GM18508 (cell line): ENCODE measurements around the gene ACCS.

ENCODE experiments used
- ATAC-seq: cut with Tn5 transposase; IDR thresholded peaks from one replicate; pipeline ENCODE4 v1.9.1; 2021; ENCODE audit warnings: moderate number of reproducible peaks; ENCODE audit not compliant: insufficient read depth, unreplicated experiment

ACCS gene

DNA sequence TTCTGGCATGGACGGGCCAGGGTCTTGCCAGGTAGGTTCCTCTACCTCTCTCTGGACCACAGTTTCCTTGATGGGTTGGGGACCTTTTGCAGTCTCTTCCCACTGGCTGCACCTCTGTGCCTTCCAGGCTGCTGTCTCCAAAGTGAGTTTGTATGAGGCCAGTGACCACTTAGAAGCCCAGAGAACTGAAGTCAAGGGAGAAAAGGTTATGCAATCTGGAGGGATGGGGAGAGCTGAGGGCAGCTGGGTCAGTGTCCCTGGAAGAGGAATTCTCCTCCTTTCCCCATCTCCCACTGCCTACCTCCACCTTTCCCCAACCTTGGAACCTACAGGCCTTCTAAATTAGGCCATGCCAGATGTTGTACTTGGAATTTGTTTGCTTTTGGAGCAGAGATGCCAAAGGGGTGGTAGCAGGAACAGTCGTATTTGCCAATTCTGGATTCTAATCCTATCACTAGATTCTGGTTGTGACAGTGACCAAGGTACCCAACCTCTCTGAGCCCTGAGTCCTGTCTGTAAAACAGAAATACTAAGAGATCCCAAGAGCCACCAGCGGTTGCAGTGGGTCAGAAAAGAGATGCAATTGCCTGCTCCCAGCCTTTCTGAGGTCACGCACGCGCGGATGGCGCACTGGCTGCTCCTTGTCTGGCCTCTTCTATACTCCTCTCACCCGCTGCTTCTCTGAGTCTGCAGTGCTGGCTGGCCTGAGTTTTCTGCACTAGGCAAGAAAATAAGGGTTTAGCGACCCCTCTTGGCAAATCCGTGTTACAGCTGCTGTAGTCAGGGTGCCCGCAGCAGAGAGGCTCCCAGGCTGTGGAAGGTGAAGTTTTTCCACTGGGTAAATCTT lies 29.0 kb upstream of the ACCS start:
- no peak for ATAC-seq

GRCh38 chr11:44037658-44037998 lies 28.4 kb upstream of the ACCS start:
- no peak for ATAC-seq

GRCh38 chr11:44043157-44043556 lies 22.9 kb upstream of the ACCS start:
- no peak for ATAC-seq

GRCh38 chr11:44046182-44046581 lies 19.9 kb upstream of the ACCS start:
- no peak for ATAC-seq

- ATAC-seq = no peak
Measured at GRCh38 chr11:44047298-44047697, 18.8 kb upstream of the ACCS start.

DNA sequence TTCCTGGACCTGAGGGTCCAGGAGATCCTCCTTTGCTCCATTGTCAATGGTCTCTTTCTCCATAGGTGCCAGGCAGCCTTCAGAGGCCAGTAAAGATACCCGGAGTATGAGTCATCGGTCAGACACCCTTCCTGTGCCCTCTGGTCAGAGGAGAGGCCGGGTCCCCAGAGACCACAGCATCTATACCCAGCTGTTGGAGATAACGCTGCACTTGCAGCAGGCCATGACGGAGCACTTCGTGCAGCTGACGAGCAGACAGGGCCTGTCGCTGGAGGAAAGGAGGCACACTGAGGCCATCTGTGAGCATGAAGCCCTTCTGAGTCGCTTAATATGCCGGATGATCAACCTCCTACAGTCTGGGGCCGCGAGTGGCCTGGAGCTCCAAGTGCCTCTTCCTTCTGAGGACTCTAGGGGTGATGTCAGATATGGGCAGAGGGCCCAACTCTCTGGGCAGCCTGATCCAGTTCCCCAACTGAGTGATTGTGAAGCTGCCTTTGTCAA lies 18.1 kb upstream of the ACCS start, which contains the start of gene ACCSL:
ACCSL (plus strand) TSS at position 51 of the 501 bp plus-strand sequence; CDS start at position 107, 56 bp downstream.
- ATAC-seq = no peak

GRCh38 chr11:44049832-44050231 lies 16.2 kb upstream of the ACCS start:
- no peak for ATAC-seq

- ATAC-seq = no peak
Measured at GRCh38 chr11:44051171-44051570, 14.9 kb upstream of the ACCS start.

DNA sequence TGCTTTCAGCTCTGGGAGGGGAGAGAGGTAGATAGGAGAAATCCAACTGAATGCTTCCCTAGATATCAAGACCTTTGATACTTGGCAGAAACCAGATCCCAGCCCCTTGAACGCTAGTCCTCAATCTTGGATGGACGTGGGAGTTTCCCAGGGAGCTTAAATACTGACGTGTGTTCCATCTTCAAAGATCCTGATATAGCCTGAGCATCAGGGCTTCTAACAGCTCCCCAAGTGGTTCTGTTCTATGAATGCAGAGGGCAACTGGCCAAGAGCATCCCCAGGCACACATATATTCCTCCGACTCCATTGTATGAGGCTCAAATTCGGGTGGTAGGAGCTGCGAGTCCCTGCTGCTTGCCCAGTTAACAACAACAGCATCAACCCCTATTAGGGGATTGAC lies 8.7 kb upstream of the ACCS start:
- ATAC-seq = no peak

- no peak for ATAC-seq
Measured at GRCh38 chr11:44058275-44058674, 7.8 kb upstream of the ACCS start.

- no peak for ATAC-seq
Measured at GRCh38 chr11:44065161-44065661, 859 bp upstream of the ACCS start.

- no peak for ATAC-seq
Measured at GRCh38 chr11:44066732-44067141, 667 bp downstream of the ACCS start.

DNA sequence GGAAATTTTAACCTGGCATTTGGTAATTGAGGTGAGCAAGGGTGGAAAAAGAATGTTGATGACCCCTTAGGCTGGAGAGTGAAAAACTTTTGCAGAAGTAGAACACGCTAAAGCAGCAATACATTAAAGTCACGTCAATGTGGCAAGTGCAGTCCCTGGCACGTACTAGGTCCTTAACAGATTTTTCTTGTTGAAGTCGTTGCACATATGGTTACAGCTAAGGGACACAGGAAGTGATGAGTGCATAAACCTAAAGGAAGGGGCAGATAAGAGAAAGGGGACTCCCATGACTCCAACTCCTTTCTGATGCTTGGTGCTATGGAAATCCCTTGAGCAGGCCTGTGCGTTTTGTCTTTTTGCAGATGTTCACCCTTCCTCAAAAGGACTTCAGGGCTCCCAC lies 1.2 kb downstream of the ACCS start:
- no peak for ATAC-seq

DNA sequence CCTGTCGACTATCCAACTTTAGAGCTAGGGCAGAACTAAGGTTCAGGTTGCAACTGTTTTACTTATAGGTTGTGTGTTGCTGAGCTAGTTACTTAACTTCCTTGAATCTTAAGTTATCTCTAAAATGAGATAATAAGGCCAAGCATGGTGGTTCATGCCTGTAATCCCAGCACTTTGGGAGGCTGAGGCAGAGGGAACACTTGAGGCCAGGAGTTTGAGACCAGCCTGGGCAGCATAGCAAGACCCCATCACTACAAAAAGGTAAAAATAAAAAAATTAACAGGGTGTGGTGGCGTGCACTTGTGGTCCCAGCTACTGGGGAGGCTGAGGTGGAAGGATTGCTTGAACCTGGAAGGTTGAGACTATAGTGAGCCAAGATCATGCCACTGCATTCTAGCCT lies 2.1 kb downstream of the ACCS start:
- ATAC-seq = no peak

DNA sequence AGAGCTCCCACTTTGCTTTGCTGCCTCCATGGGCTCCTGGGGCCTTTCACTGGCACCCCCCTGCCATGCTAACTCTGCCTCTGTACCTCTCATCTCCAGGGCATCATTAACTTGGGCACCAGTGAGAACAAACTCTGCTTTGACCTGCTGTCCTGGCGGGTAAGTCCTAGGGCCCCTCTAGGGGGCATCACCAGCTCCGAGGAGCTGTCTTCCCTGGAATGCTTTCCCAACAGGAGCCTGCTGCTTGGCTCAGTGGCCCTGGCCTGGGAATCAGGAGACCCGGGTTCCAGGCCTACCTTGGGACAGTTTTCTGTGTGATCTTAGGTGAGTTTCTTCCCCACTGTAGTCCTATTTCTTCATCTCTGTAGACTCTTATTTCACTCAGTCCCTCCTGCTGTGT lies 5.1 kb downstream of the ACCS start:
- ATAC-seq = no peak

- no peak for ATAC-seq
Measured at GRCh38 chr11:44072757-44073658, 6.9 kb downstream of the ACCS start.

- ATAC-seq = no peak
Measured at GRCh38 chr11:44078794-44079193, 12.7 kb downstream of the ACCS start.

- ATAC-seq = no peak
Measured at GRCh38 chr11:44079376-44079775, 13.3 kb downstream of the ACCS start.

DNA sequence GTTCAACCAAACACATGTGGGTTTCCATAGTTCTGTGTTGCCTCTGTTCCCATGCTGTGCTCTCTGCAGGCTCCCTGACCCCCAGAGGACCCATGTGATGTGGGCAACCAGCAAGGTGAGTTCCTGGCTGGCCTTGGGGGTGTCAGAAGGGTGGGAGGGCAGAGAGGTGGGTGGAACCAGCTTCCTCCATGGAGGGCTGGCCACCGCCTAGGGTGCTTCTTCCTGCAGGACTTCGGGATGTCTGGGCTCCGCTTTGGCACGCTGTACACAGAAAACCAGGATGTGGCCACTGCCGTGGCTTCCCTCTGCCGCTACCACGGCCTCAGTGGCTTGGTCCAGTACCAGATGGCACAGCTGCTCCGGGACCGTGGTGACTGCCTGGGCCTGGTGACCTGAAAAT lies 14.9 kb downstream of the ACCS start:
- no peak for ATAC-seq

- ATAC-seq = no peak
Measured at GRCh38 chr11:44082645-44083044, 16.6 kb downstream of the ACCS start.

- no peak for ATAC-seq
Measured at GRCh38 chr11:44083433-44083832, 17.4 kb downstream of the ACCS start.
